Activated B cell treated with CpG ODN at 0.5 μM for 24 hours (primary cell): Measurements from ENCODE around the gene F8. TPM values are rescaled to one million over a fixed set of nuclear protein-coding genes. Genes with fewer than 3 reads are reported as not detected.

Source experiments
- ATAC-seq: fragments of 200-7000 bp; cut with Tn5 transposase; one replicate; pipeline ENCODE4 v1.10.0; 2021; ENCODE audit warnings: low read depth, mild to moderate bottlenecking, moderate library complexity
- CTCF ChIA-PET: fragments of 350-600 bp; sonication (Branson Sonifier 250); formaldehyde crosslinking; loops from one replicate; lab custom pipeline; 2021; ENCODE audit warnings: antibody characterized with exemption; lab: Charles Lee
- POLR2A ChIA-PET: fragments of 350-600 bp; sonication (Branson Sonifier 250); formaldehyde crosslinking; loops from one replicate; lab custom pipeline; 2021; ENCODE audit warnings: antibody characterized with exemption; lab: Charles Lee
- DNase-seq: peaks from one replicate; pipeline ENCODE4 v3.0.0; 2022
- H3K27ac Mint-ChIP-seq: one replicate; pipeline ENCODE4 v1.8.0; 2020; ENCODE audit warnings: mixed read lengths
- H3K27me3 Mint-ChIP-seq: one replicate; pipeline ENCODE4 v1.8.0; 2021; ENCODE audit warnings: mixed read lengths
- H3K36me3 Mint-ChIP-seq: one replicate; pipeline ENCODE4 v1.8.0; 2021; ENCODE audit warnings: low read depth, mixed read lengths
- H3K4me1 Mint-ChIP-seq: one replicate; pipeline ENCODE4 v1.8.0; 2021; ENCODE audit warnings: mixed read lengths
- H3K4me3 Mint-ChIP-seq: one replicate; pipeline ENCODE4 v1.8.0; 2020; ENCODE audit warnings: mild to moderate bottlenecking, mixed read lengths
- H3K9me3 Mint-ChIP-seq: one replicate; pipeline ENCODE4 v1.8.0; 2020; ENCODE audit warnings: mixed read lengths
- CTCF ChIP-seq: fragments of 200-600 bp; IDR thresholded peaks from one replicate; pipeline ENCODE4 v1.8.0; 2022; ENCODE audit warnings: antibody characterized with exemption, mild to moderate bottlenecking
- intact Hi-C: fragments of 100-400 bp; cut with micrococcal nuclease; formaldehyde crosslinking; loops from one replicate; pipeline ENCODE4 v1.15.1; 2024
- total RNA-seq: library from RNA; stranded (reverse); gene quantifications from 2 replicates; pipeline ENCODE4 v1.2.3, GENCODE V29; 2022

Gene F8
- total RNA-seq, 1 donor from 2014 or later = 2.0 TPM

- POLR2A ChIA-PET = no interaction called here
- H3K4me1 Mint-ChIP-seq = peaks cover 3% of the 10 kb centered on the region
- CTCF ChIA-PET = no interaction called here
- no peak for DNase-seq
- peaks cover 42% of the 10 kb centered on the region for H3K36me3 Mint-ChIP-seq
- no peaks in the 10 kb centered on the region for H3K27me3 Mint-ChIP-seq
- no peak overlapping the region for H3K27ac Mint-ChIP-seq
- no peak overlapping the region for H3K4me3 Mint-ChIP-seq
- intact Hi-C loops = no loop called here
- no peak for TF ChIP-seq CTCF
- ATAC-seq = no peak
- H3K9me3 Mint-ChIP-seq = no peaks in the 10 kb centered on the region
Observed at GRCh38 chrX:155046129-155046810, 23.7 kb upstream of the F8 start.

GRCh38 chrX:155035688-155036087, 13.2 kb upstream of the F8 start:
- no peak for TF ChIP-seq CTCF

GRCh38 chrX:155031657-155032056, 9.1 kb upstream of the F8 start:
- Mint-ChIP-seq H3K4me3 (no peak overlapping the region), H3K4me1 (peaks cover 21% of the 10 kb centered on the region), H3K9me3 (no peaks in the 10 kb centered on the region), H3K36me3 (peaks cover 20% of the 10 kb centered on the region), H3K27me3 (no peaks in the 10 kb centered on the region), H3K27ac (no peak overlapping the region)
- no peak for DNase-seq
- intact Hi-C loops = no loop called here
- CTCF ChIA-PET = interaction anchor here (0.8 kb wide), 1 partner anchor 25 kb away, joined by 4 read pairs; no protein-coding TSS in a partner anchor
- POLR2A ChIA-PET = no interaction called here
- no peak for TF ChIP-seq CTCF
- ATAC-seq = no peak

More at GRCh38 chrX:155035688-155036087, 13.2 kb upstream of the F8 start:
- peaks cover 14% of the 10 kb centered on the region for H3K4me1 Mint-ChIP-seq
- H3K9me3 Mint-ChIP-seq = no peaks in the 10 kb centered on the region
- H3K4me3 Mint-ChIP-seq = no peak overlapping the region
- CTCF ChIA-PET = no interaction called here
- intact Hi-C loops = no loop called here
- H3K27me3 Mint-ChIP-seq = no peaks in the 10 kb centered on the region
- DNase-seq (no peak), ATAC-seq (no peak)
- H3K27ac Mint-ChIP-seq = no peak overlapping the region
- POLR2A ChIA-PET = no interaction called here
- peaks cover 31% of the 10 kb centered on the region for H3K36me3 Mint-ChIP-seq

GRCh38 chrX:155028877-155029291, 6.4 kb upstream of the F8 start:
- Mint-ChIP-seq H3K27me3 (no peaks in the 10 kb centered on the region), H3K4me1 (peaks cover 21% of the 10 kb centered on the region), H3K4me3 (peak overlapping the region; percentile 19), H3K9me3 (no peaks in the 10 kb centered on the region), H3K36me3 (no peaks in the 10 kb centered on the region), H3K27ac (peak overlapping the region; percentile 12)
- ATAC-seq (no peak), DNase-seq (no peak)
- POLR2A ChIA-PET = interaction anchor here (0.7 kb wide), 1 partner anchor 1362 kb away, joined by 3 read pairs; no protein-coding TSS in a partner anchor
- no peak for TF ChIP-seq CTCF
- intact Hi-C loops = loop anchor here (5.0 kb wide), 2 partner anchors 202 to 233 kb away; partner anchors contain the start of gene RAB39B
- CTCF ChIA-PET = no interaction called here

- ATAC-seq (no peak), DNase-seq (no peak)
- H3K4me3 Mint-ChIP-seq = peak overlapping the region; percentile 87
- ChIA-PET POLR2A (interaction anchor here (2.0 kb wide), 1 partner anchor 9 kb away, joined by 5 read pairs; no protein-coding TSS in a partner anchor), CTCF (no interaction called here)
- no peaks in the 10 kb centered on the region for H3K9me3 Mint-ChIP-seq
- H3K27me3 Mint-ChIP-seq = no peaks in the 10 kb centered on the region
- no peaks in the 10 kb centered on the region for H3K36me3 Mint-ChIP-seq
- intact Hi-C loops = loop anchor here (5.0 kb wide), 2 partner anchors 201 to 234 kb away; partner anchors contain the start of gene RAB39B
- TF ChIP-seq CTCF = no peak
- peaks cover 21% of the 10 kb centered on the region for H3K4me1 Mint-ChIP-seq
- H3K27ac Mint-ChIP-seq = no peak overlapping the region
Observed at GRCh38 chrX:155028129-155028528, 5.6 kb upstream of the F8 start.
